ENCODE measurements around the gene SERGEF. TPM values are rescaled to one million over a fixed set of nuclear protein-coding genes. Genes with fewer than 3 reads are reported as not detected.

SERGEF gene
- total and polyA plus RNA-seq, 4 donors = 12.0 to 17.9 (median 13.4) TPM

DNA sequence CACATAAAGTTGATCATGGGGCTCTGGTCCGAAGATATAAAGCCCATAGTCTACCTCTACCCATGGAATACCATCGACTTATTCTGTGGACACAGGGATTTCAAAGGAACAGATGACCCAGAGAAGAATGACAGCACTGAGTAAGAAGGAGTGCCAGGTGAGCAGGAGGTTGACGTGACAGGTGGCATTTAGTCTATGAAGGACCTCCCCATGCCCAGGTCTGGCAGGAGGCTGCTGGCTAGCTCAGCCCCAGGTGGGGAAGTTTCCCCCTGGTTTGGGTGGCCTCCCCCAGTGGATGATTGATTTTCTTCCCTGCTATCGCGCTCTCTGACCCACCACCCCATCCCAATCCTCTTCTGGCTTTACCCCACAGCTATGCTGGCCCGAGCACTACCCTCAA is 239.2 kb downstream of the SERGEF start:
- peaks cover 3 to 15% (median 13%) of the 10 kb centered on the region in 4 donors for H3K4me1 ChIP-seq (ENCODE audit: control insufficient read depth in 4 of 4, insufficient read depth in 4 of 4, low read length in 3 of 4)
- 95% methylated on average over 6 of the region's 6 CpGs for WGBS
- no peaks in the 10 kb centered on the region for H3K9me3 ChIP-seq (ENCODE audit: control insufficient read depth in 4 of 4, low read length in 3 of 4)
- H3K4me3 ChIP-seq (ENCODE audit: low read depth in 1 of 3, low read length in 3 of 3) = no peak overlapping the region
- H3K27me3 ChIP-seq (ENCODE audit: control insufficient read depth in 4 of 4, insufficient read depth in 4 of 4, low read length in 3 of 4) = no peaks in the 10 kb centered on the region
- no peak for DNase-seq (ENCODE audit: low spot score)
- H3K9ac ChIP-seq (ENCODE audit: low read depth in 1 of 2, low read length in 2 of 2) = no peak overlapping the region
- TF ChIP-seq, protein P1, sequence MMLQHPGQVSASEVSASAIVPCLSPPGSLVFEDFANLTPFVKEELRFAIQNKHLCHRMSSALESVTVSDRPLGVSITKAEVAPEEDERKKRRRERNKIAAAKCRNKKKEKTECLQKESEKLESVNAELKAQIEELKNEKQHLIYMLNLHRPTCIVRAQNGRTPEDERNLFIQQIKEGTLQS (IDR thresholded peaks at IDR 0.05) = no peak
- no peak for TF ChIP-seq FOXA2 (IDR thresholded peaks at IDR 0.05)
- TF ChIP-seq, protein P2, sequence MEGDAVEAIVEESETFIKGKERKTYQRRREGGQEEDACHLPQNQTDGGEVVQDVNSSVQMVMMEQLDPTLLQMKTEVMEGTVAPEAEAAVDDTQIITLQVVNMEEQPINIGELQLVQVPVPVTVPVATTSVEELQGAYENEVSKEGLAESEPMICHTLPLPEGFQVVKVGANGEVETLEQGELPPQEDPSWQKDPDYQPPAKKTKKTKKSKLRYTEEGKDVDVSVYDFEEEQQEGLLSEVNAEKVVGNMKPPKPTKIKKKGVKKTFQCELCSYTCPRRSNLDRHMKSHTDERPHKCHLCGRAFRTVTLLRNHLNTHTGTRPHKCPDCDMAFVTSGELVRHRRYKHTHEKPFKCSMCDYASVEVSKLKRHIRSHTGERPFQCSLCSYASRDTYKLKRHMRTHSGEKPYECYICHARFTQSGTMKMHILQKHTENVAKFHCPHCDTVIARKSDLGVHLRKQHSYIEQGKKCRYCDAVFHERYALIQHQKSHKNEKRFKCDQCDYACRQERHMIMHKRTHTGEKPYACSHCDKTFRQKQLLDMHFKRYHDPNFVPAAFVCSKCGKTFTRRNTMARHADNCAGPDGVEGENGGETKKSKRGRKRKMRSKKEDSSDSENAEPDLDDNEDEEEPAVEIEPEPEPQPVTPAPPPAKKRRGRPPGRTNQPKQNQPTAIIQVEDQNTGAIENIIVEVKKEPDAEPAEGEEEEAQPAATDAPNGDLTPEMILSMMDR (IDR thresholded peaks at IDR 0.05; ENCODE audit: low read depth, low read length, missing input control) = no peak
- no peak for TF ChIP-seq YY1 (IDR thresholded peaks at IDR 0.05)
- no peak for TF ChIP-seq EGR1 (IDR thresholded peaks at IDR 0.05; ENCODE audit: low read depth in 2 of 2)
- TF ChIP-seq, protein P3, sequence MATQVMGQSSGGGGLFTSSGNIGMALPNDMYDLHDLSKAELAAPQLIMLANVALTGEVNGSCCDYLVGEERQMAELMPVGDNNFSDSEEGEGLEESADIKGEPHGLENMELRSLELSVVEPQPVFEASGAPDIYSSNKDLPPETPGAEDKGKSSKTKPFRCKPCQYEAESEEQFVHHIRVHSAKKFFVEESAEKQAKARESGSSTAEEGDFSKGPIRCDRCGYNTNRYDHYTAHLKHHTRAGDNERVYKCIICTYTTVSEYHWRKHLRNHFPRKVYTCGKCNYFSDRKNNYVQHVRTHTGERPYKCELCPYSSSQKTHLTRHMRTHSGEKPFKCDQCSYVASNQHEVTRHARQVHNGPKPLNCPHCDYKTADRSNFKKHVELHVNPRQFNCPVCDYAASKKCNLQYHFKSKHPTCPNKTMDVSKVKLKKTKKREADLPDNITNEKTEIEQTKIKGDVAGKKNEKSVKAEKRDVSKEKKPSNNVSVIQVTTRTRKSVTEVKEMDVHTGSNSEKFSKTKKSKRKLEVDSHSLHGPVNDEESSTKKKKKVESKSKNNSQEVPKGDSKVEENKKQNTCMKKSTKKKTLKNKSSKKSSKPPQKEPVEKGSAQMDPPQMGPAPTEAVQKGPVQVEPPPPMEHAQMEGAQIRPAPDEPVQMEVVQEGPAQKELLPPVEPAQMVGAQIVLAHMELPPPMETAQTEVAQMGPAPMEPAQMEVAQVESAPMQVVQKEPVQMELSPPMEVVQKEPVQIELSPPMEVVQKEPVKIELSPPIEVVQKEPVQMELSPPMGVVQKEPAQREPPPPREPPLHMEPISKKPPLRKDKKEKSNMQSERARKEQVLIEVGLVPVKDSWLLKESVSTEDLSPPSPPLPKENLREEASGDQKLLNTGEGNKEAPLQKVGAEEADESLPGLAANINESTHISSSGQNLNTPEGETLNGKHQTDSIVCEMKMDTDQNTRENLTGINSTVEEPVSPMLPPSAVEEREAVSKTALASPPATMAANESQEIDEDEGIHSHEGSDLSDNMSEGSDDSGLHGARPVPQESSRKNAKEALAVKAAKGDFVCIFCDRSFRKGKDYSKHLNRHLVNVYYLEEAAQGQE (IDR thresholded peaks at IDR 0.05) = no peak
- no peak for TF ChIP-seq JUND (IDR thresholded peaks at IDR 0.05)
- no peak for TF ChIP-seq RAD21 (IDR thresholded peaks at IDR 0.05)
- no peak for TF ChIP-seq SP1 (IDR thresholded peaks at IDR 0.05)
- H3K36me3 ChIP-seq (ENCODE audit: control insufficient read depth in 4 of 4, insufficient read depth in 3 of 4, low read depth in 1 of 4, low read length in 3 of 4) = no peaks in the 10 kb centered on the region
- H3K27ac ChIP-seq (ENCODE audit: low read depth in 1 of 2, low read length in 2 of 2) = no peak overlapping the region

DNA sequence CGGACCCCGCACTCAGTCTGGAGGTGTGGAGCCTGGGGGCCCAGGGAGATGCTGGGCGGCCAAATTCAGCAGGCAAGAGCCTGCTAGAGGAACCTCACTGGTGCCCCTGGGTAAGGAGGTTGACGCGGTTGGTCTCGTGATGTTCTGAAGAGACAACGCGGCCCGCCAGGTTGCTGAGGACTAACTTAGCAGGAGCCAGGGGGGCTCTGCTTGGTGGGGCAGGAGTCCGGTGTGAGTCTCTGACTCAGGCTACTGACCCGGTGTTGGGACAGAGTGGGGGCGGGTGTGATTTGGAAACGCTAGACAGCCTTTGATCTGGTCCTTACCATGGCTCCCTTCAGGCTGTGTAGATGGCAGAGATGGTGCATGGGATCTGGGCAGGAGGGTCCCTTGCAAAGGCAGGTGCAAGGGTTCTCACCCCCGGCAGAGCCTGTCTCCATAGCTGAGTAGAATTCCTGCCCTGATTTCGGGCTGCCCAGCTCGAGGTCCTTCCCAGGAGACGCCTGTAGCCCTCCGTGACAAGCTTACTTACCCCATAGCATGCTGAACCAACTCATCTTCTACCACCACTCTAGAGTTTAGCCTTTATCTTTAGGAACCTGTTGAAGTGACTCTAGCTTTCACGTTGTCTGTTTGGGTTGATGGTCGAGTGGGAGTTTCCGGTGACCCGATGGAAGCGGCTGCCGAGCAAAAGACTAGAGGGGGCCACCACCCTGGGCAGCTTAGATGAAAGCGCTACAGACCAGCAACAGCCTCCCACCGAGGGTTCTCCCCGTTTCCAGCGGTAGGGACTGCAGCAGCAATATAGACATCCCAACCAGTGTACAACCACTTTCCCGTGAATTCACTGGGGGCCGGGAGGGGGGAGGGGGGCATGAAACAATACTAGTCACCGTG is 239.9 kb downstream of the SERGEF start:
- WGBS = 94% methylated on average over 31 of the region's 31 CpGs
- peaks cover 3 to 15% (median 13%) of the 10 kb centered on the region in 4 donors for H3K4me1 ChIP-seq (ENCODE audit: control insufficient read depth in 4 of 4, insufficient read depth in 4 of 4, low read length in 3 of 4)
- no peak for DNase-seq (ENCODE audit: low spot score)

More for the DNA sequence above, 239.9 kb downstream of the SERGEF start:
- Histone ChIP-seq H3K27me3 (ENCODE audit: control insufficient read depth in 4 of 4, insufficient read depth in 4 of 4, low read length in 3 of 4) (no peaks in the 10 kb centered on the region), H3K36me3 (ENCODE audit: control insufficient read depth in 4 of 4, insufficient read depth in 3 of 4, low read depth in 1 of 4, low read length in 3 of 4) (no peaks in the 10 kb centered on the region), H3K4me3 (ENCODE audit: low read depth in 1 of 3, low read length in 3 of 3) (no peak overlapping the region), H3K9me3 (ENCODE audit: control insufficient read depth in 4 of 4, low read length in 3 of 4) (no peaks in the 10 kb centered on the region), H3K27ac (ENCODE audit: low read depth in 1 of 2, low read length in 2 of 2) (no peak overlapping the region), H3K9ac (ENCODE audit: low read depth in 1 of 2, low read length in 2 of 2) (no peak overlapping the region)
- TF ChIP-seq HNF4A (conservative IDR thresholded peaks at IDR 0.05) = no peak
- no peak for TF ChIP-seq YY1 (IDR thresholded peaks at IDR 0.05)
- no peak for TF ChIP-seq EGR1 (IDR thresholded peaks at IDR 0.05; ENCODE audit: low read depth in 2 of 2)
- no peak for TF ChIP-seq RAD21 (IDR thresholded peaks at IDR 0.05)
- TF ChIP-seq FOXA2 (IDR thresholded peaks at IDR 0.05) = no peak
- no peak for TF ChIP-seq JUND (IDR thresholded peaks at IDR 0.05)
- no peak for TF ChIP-seq RXRA (IDR thresholded peaks at IDR 0.05)
- no peak for TF ChIP-seq TAF1 (conservative IDR thresholded peaks at IDR 0.05)
- TF ChIP-seq, protein P1 (IDR thresholded peaks at IDR 0.05) = no peak
- no peak for TF ChIP-seq GABPA (IDR thresholded peaks at IDR 0.05 in 1 of 2, conservative IDR thresholded peaks at IDR 0.05 in 1 of 2)
- no peak for TF ChIP-seq FOXA1 (IDR thresholded peaks at IDR 0.05)
